BLaER1 treated with 17β-estradiol and CSF1 and Interleukin-3, amounts not matched to agents 10 nM and 100 nM (cell line): ENCODE results near the gene ERGIC1.

ENCODE experiments used
- H3K27ac ChIP-seq, 11 experiments: shearing (Covaris generic); formaldehyde crosslinking; 2 replicates each; pipeline ENCODE4 v1.8.1; 2022
- H3K27me3 ChIP-seq, 11 experiments: shearing (Covaris generic); formaldehyde crosslinking; 2 replicates each; pipeline ENCODE4 v1.8.1; 2022
- H3K36me3 ChIP-seq, 11 experiments: shearing (Covaris generic); formaldehyde crosslinking; 2 replicates each; pipeline ENCODE4 v1.8.1; 2022
- H3K4me1 ChIP-seq, 10 experiments: shearing (Covaris generic); formaldehyde crosslinking; 2 replicates each; pipeline ENCODE4 v1.8.1; 2022
- H3K4me2 ChIP-seq, 11 experiments: shearing (Covaris generic); formaldehyde crosslinking; 2 replicates each; pipeline ENCODE4 v1.8.1; 2022
- H3K4me3 ChIP-seq, 10 experiments: shearing (Covaris generic); formaldehyde crosslinking; 2 replicates each; pipeline ENCODE4 v1.8.1; 2022
- H3K9ac ChIP-seq, 11 experiments: shearing (Covaris generic); formaldehyde crosslinking; 2 replicates each; pipeline ENCODE4 v1.8.1; 2022
- H3K9me3 ChIP-seq, 11 experiments: shearing (Covaris generic); formaldehyde crosslinking; replicated peaks in 1 of 11; 2 replicates each; pipeline ENCODE4 v1.8.1; 2022
- H4K20me1 ChIP-seq, 11 experiments: shearing (Covaris generic); formaldehyde crosslinking; 2 replicates each; pipeline ENCODE4 v1.8.1; 2022
- Cebpa-rat ChIP-seq, 11 experiments: shearing (Covaris generic); IDR thresholded peaks; 2 replicates each; pipeline ENCODE4 v1.8.1; 2022

Gene ERGIC1

GRCh38 chr5:172905346-172906140 lies 71.5 kb downstream of the ERGIC1 start:
- Histone ChIP-seq H3K36me3 (peaks cover 15 to 87% (median 53%) of the 10 kb centered on the region in 11 experiments; a peak in 20 of 22 replicates), H3K4me2 (peak overlapping the region in 10 of 11 experiments; percentile 3 to 42 (median 23); a peak in 8 of 22 replicates), H3K27me3 (no peaks in the 10 kb centered on the region), H3K9ac (peak overlapping the region in 7 of 11 experiments; percentile 3 to 42 (median 15); a peak in 6 of 22 replicates), H3K4me1 (peaks cover 23 to 81% (median 48%) of the 10 kb centered on the region in 10 experiments), H3K4me3 (no peak overlapping the region), H4K20me1 (peaks cover 0 to 38% (median 3%) of the 10 kb centered on the region in 11 experiments; a peak in 5 of 22 replicates), H3K9me3 (no peaks in the 10 kb centered on the region), H3K27ac (peak overlapping the region in 8 of 11 experiments; percentile 5 to 61 (median 33); a peak in 10 of 22 replicates)
- TF ChIP-seq Cebpa-rat (IDR thresholded peaks at IDR 0.05) = no peak

- Histone ChIP-seq H3K4me1 (peaks cover 26 to 80% (median 51%) of the 10 kb centered on the region in 10 experiments), H3K9me3 (no peaks in the 10 kb centered on the region), H3K4me3 (no peak overlapping the region), H3K36me3 (peaks cover 8 to 87% (median 46%) of the 10 kb centered on the region in 11 experiments; a peak in 19 of 22 replicates), H3K9ac (peak overlapping the region in 5 of 11 experiments; percentile 3 to 42 (median 14); a peak in 3 of 22 replicates), H3K27me3 (no peaks in the 10 kb centered on the region), H3K4me2 (peak overlapping the region; percentile 3 to 42 (median 21); a peak in 8 of 22 replicates), H3K27ac (peak overlapping the region in 7 of 11 experiments; percentile 5 to 61 (median 38); a peak in 8 of 22 replicates), H4K20me1 (peaks cover 0 to 43% (median 3%) of the 10 kb centered on the region in 11 experiments; a peak in 5 of 22 replicates)
- no peak for TF ChIP-seq Cebpa-rat (IDR thresholded peaks at IDR 0.05)
Measured at GRCh38 chr5:172906436-172906835, 72.4 kb downstream of the ERGIC1 start.

GRCh38 chr5:172906888-172907287 lies 72.8 kb downstream of the ERGIC1 start:
- Histone ChIP-seq H3K9me3 (no peaks in the 10 kb centered on the region), H3K4me1 (peaks cover 30 to 80% (median 54%) of the 10 kb centered on the region in 10 experiments), H3K27ac (peak overlapping the region in 5 of 11 experiments; percentile 10 to 61 (median 38); a peak in 4 of 22 replicates), H3K27me3 (no peaks in the 10 kb centered on the region), H4K20me1 (peaks cover 0 to 42% (median 3%) of the 10 kb centered on the region in 11 experiments; a peak in 5 of 22 replicates), H3K4me3 (no peak overlapping the region), H3K4me2 (0 out of 22 replicates have a peak overlapping the region, but pooled peaks of 3 of the 11 experiments have one; percentile 3 to 25 (median 5)), H3K9ac (peak overlapping the region in 1 of 11 experiments; percentile 9; a peak in 1 of 22 replicates), H3K36me3 (peaks cover 6 to 87% (median 44%) of the 10 kb centered on the region in 11 experiments; a peak in 19 of 22 replicates)
- TF ChIP-seq Cebpa-rat (IDR thresholded peaks at IDR 0.05) = no peak

- H3K4me2 ChIP-seq = no peak overlapping the region
- H4K20me1 ChIP-seq = peaks cover 0 to 36% (median 0%) of the 10 kb centered on the region in 11 experiments; a peak in 3 of 22 replicates
- H3K27me3 ChIP-seq = no peaks in the 10 kb centered on the region
- no peaks in the 10 kb centered on the region for H3K9me3 ChIP-seq
- peaks cover 34 to 78% (median 52%) of the 10 kb centered on the region in 10 experiments for H3K4me1 ChIP-seq
- no peak overlapping the region for H3K4me3 ChIP-seq
- TF ChIP-seq Cebpa-rat (IDR thresholded peaks at IDR 0.05) = no peak
- peaks cover 6 to 87% (median 44%) of the 10 kb centered on the region in 11 experiments; a peak in 19 of 22 replicates for H3K36me3 ChIP-seq
- H3K9ac ChIP-seq = no peak overlapping the region
- H3K27ac ChIP-seq = no peak overlapping the region
Measured at GRCh38 chr5:172907657-172908056, 73.6 kb downstream of the ERGIC1 start.

- H3K4me3 ChIP-seq = no peak overlapping the region
- peaks cover 16 to 87% (median 47%) of the 10 kb centered on the region in 11 experiments for H3K36me3 ChIP-seq
- TF ChIP-seq Cebpa-rat (IDR thresholded peaks at IDR 0.05) = no peak
- no peaks in the 10 kb centered on the region for H3K27me3 ChIP-seq
- H3K4me1 ChIP-seq = peaks cover 31 to 71% (median 49%) of the 10 kb centered on the region in 10 experiments
- H3K9ac ChIP-seq = no peak overlapping the region
- 0 out of 22 replicates have a peak overlapping the region, but pooled peaks of 1 of the 11 experiments have one; percentile 29 for H3K27ac ChIP-seq
- H3K4me2 ChIP-seq = no peak overlapping the region
- peaks cover 0 to 29% (median 0%) of the 10 kb centered on the region in 11 experiments; a peak in 3 of 22 replicates for H4K20me1 ChIP-seq
- no peaks in the 10 kb centered on the region for H3K9me3 ChIP-seq
Measured at GRCh38 chr5:172908662-172909061, 74.6 kb downstream of the ERGIC1 start.

- no peaks in the 10 kb centered on the region for H3K27me3 ChIP-seq
- no peak for TF ChIP-seq Cebpa-rat (IDR thresholded peaks at IDR 0.05)
- peaks cover 18 to 58% (median 36%) of the 10 kb centered on the region in 10 experiments for H3K4me1 ChIP-seq
- no peak overlapping the region for H3K4me2 ChIP-seq
- no peaks in the 10 kb centered on the region for H3K9me3 ChIP-seq
- H3K27ac ChIP-seq = peak overlapping the region in 1 of 11 experiments; percentile 22; a peak in 1 of 22 replicates
- H3K9ac ChIP-seq = no peak overlapping the region
- H3K36me3 ChIP-seq = peaks cover 29 to 87% (median 49%) of the 10 kb centered on the region in 11 experiments
- H4K20me1 ChIP-seq = peaks cover 0 to 29% (median 0%) of the 10 kb centered on the region in 11 experiments; a peak in 3 of 22 replicates
- H3K4me3 ChIP-seq = no peak overlapping the region
Measured at GRCh38 chr5:172909931-172910502, 76.0 kb downstream of the ERGIC1 start.

GRCh38 chr5:172910828-172911627 lies 77.0 kb downstream of the ERGIC1 start:
- Histone ChIP-seq H3K4me3 (no peak overlapping the region), H3K4me1 (peaks cover 22 to 52% (median 33%) of the 10 kb centered on the region in 10 experiments), H3K9me3 (no peaks in the 10 kb centered on the region), H3K27me3 (no peaks in the 10 kb centered on the region), H3K27ac (peak overlapping the region; percentile 36 to 73 (median 62); a peak in 21 of 22 replicates), H3K36me3 (peaks cover 39 to 87% (median 54%) of the 10 kb centered on the region in 11 experiments), H3K9ac (peak overlapping the region; percentile 7 to 74 (median 52); a peak in 17 of 22 replicates), H3K4me2 (peak overlapping the region; percentile 55 to 79 (median 69)), H4K20me1 (peaks cover 0 to 27% (median 0%) of the 10 kb centered on the region in 11 experiments; a peak in 4 of 22 replicates)
- TF ChIP-seq Cebpa-rat (IDR thresholded peaks at IDR 0.05) = no peak

- Histone ChIP-seq H4K20me1 (peaks cover 0 to 24% (median 0%) of the 10 kb centered on the region in 11 experiments; a peak in 4 of 22 replicates), H3K4me3 (no peak overlapping the region), H3K4me2 (peak overlapping the region; percentile 55 to 79 (median 69); a peak in 21 of 22 replicates), H3K9me3 (no peaks in the 10 kb centered on the region), H3K27ac (peak overlapping the region; percentile 36 to 73 (median 62); a peak in 19 of 22 replicates), H3K9ac (peak overlapping the region; percentile 7 to 74 (median 52); a peak in 16 of 22 replicates), H3K4me1 (peaks cover 17 to 50% (median 31%) of the 10 kb centered on the region in 10 experiments), H3K36me3 (peaks cover 44 to 91% (median 60%) of the 10 kb centered on the region in 11 experiments), H3K27me3 (no peaks in the 10 kb centered on the region)
- no peak for TF ChIP-seq Cebpa-rat (IDR thresholded peaks at IDR 0.05)
Measured at GRCh38 chr5:172911628-172911880, 77.5 kb downstream of the ERGIC1 start.
